GM12878 (cell line): Measurements from ENCODE around the gene ADAMTS14. TPM values are rescaled to one million over a fixed set of nuclear protein-coding genes. Genes with fewer than 3 reads are reported as not detected.
"Not testable (repeated sequence)": the region's sequence is repeated elsewhere in the genome, so short reads cannot be mapped to it uniquely, and the experiment has no call there.

Source experiments
- ATAC-seq: fragments of 200-7000 bp; cut with Tn5 transposase; 3 replicates; pipeline ENCODE4 v1.9.1; 2020; ENCODE audit warnings: mild to moderate bottlenecking, moderate library complexity
- BruUV-seq: library from RNA; stranded (reverse); fragments of 400-500 nt; replicated peaks from 2 replicates; lab custom pipeline; 2021; lab: Mats Ljungman, UMichigan
- CTCF ChIA-PET: fragments of 300-600 bp; sonication (Branson Sonifier 250); formaldehyde crosslinking; extraction: SDS; loops from one replicate; lab custom pipeline; 2021; ENCODE audit warnings: inconsistent platforms; lab: Yijun Ruan, JAX
- POLR2A ChIA-PET: fragments of 350-600 bp; formaldehyde crosslinking; extraction: SDS; loops from one replicate; lab custom pipeline; 2021; ENCODE audit warnings: inconsistent platforms; lab: Charles Lee
- RAD21 ChIA-PET: fragments of 300-600 bp; sonication (Branson Sonifier 250); formaldehyde crosslinking; loops from one replicate; lab custom pipeline; 2023; ENCODE audit warnings: antibody characterized with exemption; ENCODE audit not compliant: unreplicated experiment; lab: Charles Lee
- SMC1A ChIA-PET: fragments of 300-600 bp; sonication (Branson Sonifier 250); formaldehyde crosslinking; loops from one replicate; lab custom pipeline; 2023; ENCODE audit not compliant: unreplicated experiment, uncharacterized antibody; lab: Charles Lee
- DNase-seq: peaks from one replicate; pipeline ENCODE4 v3.0.0-alpha.2; 2011; ENCODE audit warnings: low read depth, low spot score
- FAIRE-seq: peaks from 3 replicates; lab custom pipeline; 2011; peaks lifted over from hg19 to GRCh38; lab: Jason Lieb, UNC
- H2AFZ ChIP-seq: 2 replicates; pipeline ENCODE4 v1.6.0; 2011; ENCODE audit warnings: low read depth, low read length, control low read depth; ENCODE audit not compliant: control insufficient read depth
- H3K27ac ChIP-seq: 2 replicates; pipeline ENCODE4 v1.5.1; 2011; ENCODE audit warnings: control low read depth; ENCODE audit not compliant: control insufficient read depth, insufficient read depth
- H3K27me3 ChIP-seq, 2 experiments: replicated peaks in 1 of 2; 2 replicates each; pipeline versions ENCODE4 v1.6.0 to v1.6.1; 2011; ENCODE audit warnings: low read length in 1 of 2; ENCODE audit not compliant: control insufficient read depth in 2 of 2, insufficient read depth in 2 of 2
- H3K36me3 ChIP-seq, 2 experiments: 2 replicates each; pipeline ENCODE4 v1.5.1; 2011; ENCODE audit warnings: low read length in 1 of 2; ENCODE audit not compliant: control insufficient read depth in 2 of 2, insufficient read depth in 2 of 2
- H3K4me1 ChIP-seq: 2 replicates; pipeline ENCODE4 v1.6.1; 2011; ENCODE audit warnings: mild to moderate bottlenecking, low read length, moderate library complexity, mixed read lengths; ENCODE audit not compliant: control insufficient read depth, insufficient read depth
- H3K4me2 ChIP-seq: 2 replicates; pipeline ENCODE4 v1.6.0; 2011; ENCODE audit warnings: control low read depth; ENCODE audit not compliant: control insufficient read depth, insufficient read depth
- H3K4me3 ChIP-seq: fragments of 200-600 bp; sonication (generic); 2 replicates; pipeline ENCODE4 v1.5.1; 2016
- H3K79me2 ChIP-seq: 2 replicates; pipeline ENCODE4 v1.6.0; 2011; ENCODE audit warnings: low read length; ENCODE audit not compliant: control insufficient read depth, insufficient read depth
- H3K9ac ChIP-seq: 2 replicates; pipeline ENCODE4 v1.8.0; 2011; ENCODE audit warnings: low read length, control low read depth, mixed read lengths; ENCODE audit not compliant: control insufficient read depth, insufficient read depth
- H3K9me3 ChIP-seq: replicated peaks from 3 replicates; pipeline ENCODE4 v1.5.1; 2011; ENCODE audit warnings: mild to moderate bottlenecking, low read length; ENCODE audit not compliant: control insufficient read depth, insufficient read depth
- H4K20me1 ChIP-seq: 2 replicates; pipeline ENCODE4 v1.6.0; 2011; ENCODE audit not compliant: control insufficient read depth, insufficient read depth
- BRCA1 ChIP-seq: IDR thresholded peaks from 2 replicates; pipeline ENCODE4 v1.6.1; 2011; ENCODE audit warnings: low read depth, low read length, improper control_type of control experiment
- CBX5 ChIP-seq: sonication (generic); IDR thresholded peaks from 2 replicates; pipeline ENCODE4 v1.6.1; 2016; ENCODE audit warnings: low read depth, moderate library complexity, mild to moderate bottlenecking, inconsistent platforms
- LARP7 ChIP-seq: fragments of 450-650 bp; IDR thresholded peaks from 2 replicates; pipeline ENCODE4 v1.6.1; 2017; ENCODE audit warnings: mild to moderate bottlenecking
- NBN ChIP-seq: fragments of 450-650 bp; IDR thresholded peaks from 2 replicates; pipeline ENCODE4 v1.6.1; 2016
- PAX8 ChIP-seq: fragments of 450-650 bp; IDR thresholded peaks from 2 replicates; pipeline ENCODE4 v1.6.1; 2017; ENCODE audit warnings: mild to moderate bottlenecking, moderate library complexity
- RAD51 ChIP-seq: fragments of 450-650 bp; IDR thresholded peaks from 2 replicates; pipeline ENCODE4 v1.6.1; 2016; ENCODE audit warnings: moderate library complexity, mild to moderate bottlenecking, inconsistent platforms
- SRF ChIP-seq, 2 experiments: IDR thresholded peaks; 2 replicates each; pipeline ENCODE4 v1.6.1; 2011; ENCODE audit warnings: low read depth in 2 of 2, low read length in 2 of 2, mild to moderate bottlenecking in 1 of 2, moderate library complexity in 1 of 2
- ZNF207 ChIP-seq: fragments of 450-650 bp; IDR thresholded peaks from 2 replicates; pipeline ENCODE4 v1.6.1; 2014; ENCODE audit warnings: antibody characterized with exemption, mild to moderate bottlenecking, borderline replicate concordance
- WGBS: methylation state at CpG from one replicate; pipeline ENCODE4 v1.1.6; 2016; ENCODE audit warnings: low lambda C conversion rate; ENCODE audit not compliant: insufficient replicate concordance, insufficient coverage; ENCODE audit errors: missing lambda C conversion rate; 5-methylcytosine and 5-hydroxymethylcytosine counted together
- in situ Hi-C: fragments of 300-500 bp; cut with MboI; formaldehyde crosslinking; loops from 9 replicates; pipeline ENCODE4 v1.14.3; 2018; ENCODE audit warnings: mixed read lengths
- intact Hi-C: fragments of 100-400 bp; cut with micrococcal nuclease; formaldehyde crosslinking; loops from one replicate; pipeline ENCODE4 v1.14.2; 2022; ENCODE audit not compliant: unreplicated experiment
- polyA plus RNA-seq, 11 experiments: library from polyadenylated mRNA; depleted of rRNA in 4 of 11; unstranded in 6 of 11; stranded (reverse) in 5 of 11; fragments of >200 nt; fragmentation: Nextera tagmentation in 4 of 11; fragmentation: Illumina TruSeq in 1 of 11; extraction: Ambion mirVana in 4 of 11; extraction: Trizol in 1 of 11; gene quantifications; 1 replicate in 1 of 11; 2 replicates in 10 of 11; pipeline versions ENCODE4 v1.2.1 to v1.2.3, GENCODE V29; 2011 to 2016; ENCODE audit warnings: inconsistent platforms in 2 of 11, missing spikeins in 2 of 11, low read depth in 1 of 11
- total RNA-seq, 4 experiments: library from RNA; depleted of rRNA in 3 of 4; stranded (reverse); fragments of >200 nt in 3 of 4; fragmentation: Illumina TruSeq in 1 of 4; extraction: Trizol in 1 of 4; gene quantifications; 2 replicates each; pipeline versions ENCODE4 v1.2.1 to v1.2.3, GENCODE V29; 2013 to 2021
- TF ChIP-seq, protein P1 (sequence below): fragments of 450-650 bp; IDR thresholded peaks from 2 replicates; pipeline ENCODE4 v1.6.1; 2017; ENCODE audit warnings: mild to moderate bottlenecking, moderate library complexity

Gene ADAMTS14
- total and polyA plus RNA-seq, 10 of the 15 experiments (the other 5 are each of a cell fraction or from before 2014, with no cell fraction given), result 0.03 to 0.05 TPM; not detected in 8

DNA sequence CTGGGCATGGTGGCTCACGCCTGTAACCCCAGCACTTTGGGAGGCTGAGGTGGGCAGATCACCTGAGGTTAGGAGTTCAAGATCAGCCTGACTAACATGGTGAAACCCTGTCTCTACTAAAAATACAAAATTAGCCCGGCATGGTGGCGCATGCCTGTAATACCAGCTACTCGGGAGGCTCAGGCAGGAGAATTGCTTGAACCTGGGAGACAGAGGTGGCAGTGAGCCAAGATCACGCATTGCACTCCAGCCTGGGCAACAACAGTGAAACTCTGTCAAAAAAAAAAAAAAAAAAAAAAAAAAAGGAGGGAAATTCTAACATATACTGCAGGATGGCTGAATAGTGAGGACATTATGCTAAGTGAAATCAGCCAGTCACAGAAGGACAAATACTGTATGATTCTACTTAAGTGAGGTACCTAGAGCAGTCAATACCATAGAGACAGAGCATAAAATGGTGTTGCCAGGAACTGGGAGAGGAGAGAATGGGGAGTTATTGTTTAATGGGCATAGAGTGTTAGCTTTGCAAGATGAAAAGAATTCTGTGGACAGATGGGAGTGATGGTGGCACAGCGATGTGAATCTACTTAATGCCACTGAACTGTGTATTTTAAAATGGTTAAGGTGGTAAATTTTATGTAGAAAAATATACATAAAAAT lies 95.8 kb downstream of the ADAMTS14 start:
- POLR2A ChIA-PET, H3K27me3 ChIP-seq, H3K9me3 ChIP-seq, FAIRE-seq, H3K79me2 ChIP-seq, in situ Hi-C loops, ATAC-seq, H3K36me3 ChIP-seq, H4K20me1 ChIP-seq, H3K4me2 ChIP-seq, H3K4me1 ChIP-seq, BruUV-seq, H3K4me3 ChIP-seq, intact Hi-C loops, H3K9ac ChIP-seq, RAD21 ChIA-PET, DNase-seq, H3K27ac ChIP-seq, H2AFZ ChIP-seq: not testable (repeated sequence)
- SMC1A ChIA-PET, result interaction anchor here (1.0 to 1.1 kb wide), 2 partner anchors 78 to 148 kb away, joined by 3 to 4 read pairs; no protein-coding TSS in a partner anchor
- CTCF ChIA-PET, result interaction anchor here (0.6 to 1.5 kb wide), 2 partner anchors 9 to 71 kb away, joined by 3 to 4 read pairs; no protein-coding TSS in a partner anchor
- 26% methylated on average over 5 of the region's 6 CpGs for WGBS

DNA sequence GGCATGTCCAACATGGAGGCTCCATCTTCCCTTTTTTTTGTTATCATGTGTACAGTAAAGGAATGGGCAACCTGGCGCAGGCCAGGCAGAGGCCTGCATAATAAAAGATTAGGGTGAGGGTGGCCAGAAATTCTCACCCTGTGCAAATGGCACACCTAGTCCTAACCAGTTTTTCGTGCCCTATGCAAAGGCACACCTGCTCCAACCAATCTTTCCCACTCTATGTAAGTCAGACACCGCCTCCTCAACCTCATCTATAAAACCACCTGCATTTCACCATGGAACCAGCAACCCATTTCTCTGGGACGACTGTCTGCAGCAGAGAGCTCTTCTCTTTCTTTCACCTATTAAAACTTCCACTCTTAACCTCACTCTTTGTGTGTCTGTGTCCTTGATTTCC lies 96.8 kb downstream of the ADAMTS14 start:
- no peak overlapping the region for H3K4me2 ChIP-seq
- WGBS, result 19% methylated on average over 4 of the region's 4 CpGs
- DNase-seq, result no peak
- H3K79me2 ChIP-seq, result no peaks in the 10 kb centered on the region
- H3K4me1 ChIP-seq, result no peaks in the 10 kb centered on the region
- H3K9ac ChIP-seq, result no peak overlapping the region
- intact Hi-C loops, result no loop called here
- H3K27ac ChIP-seq, result no peak overlapping the region
- H3K36me3 ChIP-seq, result no peaks in the 10 kb centered on the region
- H2AFZ ChIP-seq, result no peak overlapping the region
- ChIA-PET POLR2A (no interaction called here), RAD21 (no interaction called here), CTCF (interaction anchor here (1.5 kb wide), 1 partner anchor 10 kb away, joined by 3 read pairs; no protein-coding TSS in a partner anchor), SMC1A (interaction anchor here (0.6 to 1.1 kb wide), 3 partner anchors 77 to 303 kb away, joined by 3 to 4 read pairs (median 3); no protein-coding TSS in a partner anchor)
- in situ Hi-C loops, result no loop called here
- peaks cover 2% of the 10 kb centered on the region; the same call in 1 of the 3 replicates for H3K9me3 ChIP-seq
- ATAC-seq, result no peak
- no peaks in the 10 kb centered on the region for H4K20me1 ChIP-seq
- no peak for FAIRE-seq
- no peak overlapping the region for H3K4me3 ChIP-seq
- H3K27me3 ChIP-seq, result no peaks in the 10 kb centered on the region; a peak in 1 of 4 replicates
- no TSS peak for BruUV-seq
- TF ChIP-seq RAD51 (no peak), PAX8 (no peak), LARP7 (no peak), CBX5 (no peak), NBN (no peak), ZNF207 (no peak), SRF (IDR thresholded peaks at IDR 0.05; ENCODE audit: low read depth in 2 of 2, low read length in 2 of 2) (no peak), BRCA1 (no peak)
- TF ChIP-seq, protein P1, sequence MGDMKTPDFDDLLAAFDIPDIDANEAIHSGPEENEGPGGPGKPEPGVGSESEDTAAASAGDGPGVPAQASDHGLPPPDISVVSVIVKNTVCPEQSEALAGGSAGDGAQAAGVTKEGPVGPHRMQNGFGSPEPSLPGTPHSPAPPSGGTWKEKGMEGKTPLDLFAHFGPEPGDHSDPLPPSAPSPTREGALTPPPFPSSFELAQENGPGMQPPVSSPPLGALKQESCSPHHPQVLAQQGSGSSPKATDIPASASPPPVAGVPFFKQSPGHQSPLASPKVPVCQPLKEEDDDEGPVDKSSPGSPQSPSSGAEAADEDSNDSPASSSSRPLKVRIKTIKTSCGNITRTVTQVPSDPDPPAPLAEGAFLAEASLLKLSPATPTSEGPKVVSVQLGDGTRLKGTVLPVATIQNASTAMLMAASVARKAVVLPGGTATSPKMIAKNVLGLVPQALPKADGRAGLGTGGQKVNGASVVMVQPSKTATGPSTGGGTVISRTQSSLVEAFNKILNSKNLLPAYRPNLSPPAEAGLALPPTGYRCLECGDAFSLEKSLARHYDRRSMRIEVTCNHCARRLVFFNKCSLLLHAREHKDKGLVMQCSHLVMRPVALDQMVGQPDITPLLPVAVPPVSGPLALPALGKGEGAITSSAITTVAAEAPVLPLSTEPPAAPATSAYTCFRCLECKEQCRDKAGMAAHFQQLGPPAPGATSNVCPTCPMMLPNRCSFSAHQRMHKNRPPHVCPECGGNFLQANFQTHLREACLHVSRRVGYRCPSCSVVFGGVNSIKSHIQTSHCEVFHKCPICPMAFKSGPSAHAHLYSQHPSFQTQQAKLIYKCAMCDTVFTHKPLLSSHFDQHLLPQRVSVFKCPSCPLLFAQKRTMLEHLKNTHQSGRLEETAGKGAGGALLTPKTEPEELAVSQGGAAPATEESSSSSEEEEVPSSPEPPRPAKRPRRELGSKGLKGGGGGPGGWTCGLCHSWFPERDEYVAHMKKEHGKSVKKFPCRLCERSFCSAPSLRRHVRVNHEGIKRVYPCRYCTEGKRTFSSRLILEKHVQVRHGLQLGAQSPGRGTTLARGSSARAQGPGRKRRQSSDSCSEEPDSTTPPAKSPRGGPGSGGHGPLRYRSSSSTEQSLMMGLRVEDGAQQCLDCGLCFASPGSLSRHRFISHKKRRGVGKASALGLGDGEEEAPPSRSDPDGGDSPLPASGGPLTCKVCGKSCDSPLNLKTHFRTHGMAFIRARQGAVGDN, result no peak
